Astrocyte of the spinal cord (primary cell): ENCODE data around the gene MR1.

Source experiments
- DNase-seq: peaks from one replicate; pipeline ENCODE4 v3.0.0; 2011; ENCODE audit warnings: low read depth, low spot score
- H3K4me3 ChIP-seq: 2 replicates; pipeline ENCODE4 v1.5.1; 2011; ENCODE audit warnings: low read depth, mild to moderate bottlenecking, low read length, moderate library complexity
- CTCF ChIP-seq: IDR thresholded peaks from 2 replicates; pipeline ENCODE4 v1.5.1; 2012; ENCODE audit warnings: low read depth, mild to moderate bottlenecking, low read length, inconsistent platforms
- in situ Hi-C: cut with HindIII; loops from 2 replicates; pipeline ENCODE4 v1.10.0; 2017; ENCODE audit warnings: low sequenced_read_pairs

The MR1 gene

GRCh38 chr1:181102841-181103240, 69.1 kb downstream of the MR1 start:
- no peak overlapping the region for H3K4me3 ChIP-seq
- no peak for TF ChIP-seq CTCF
- in situ Hi-C loops: no loop called here
- DNase-seq: no peak

- no peak overlapping the region for H3K4me3 ChIP-seq
- TF ChIP-seq CTCF: no peak
- DNase-seq: no peak
- in situ Hi-C loops: no loop called here
These were observed 69.6 kb downstream of the MR1 start for GRCh38 chr1:181103399-181103798.

GRCh38 chr1:181104042-181104789, 70.4 kb downstream of the MR1 start:
- in situ Hi-C loops: no loop called here
- no peak for DNase-seq
- TF ChIP-seq CTCF: no peak
- H3K4me3 ChIP-seq: peak overlapping the region; percentile 66

GRCh38 chr1:181104790-181105133, 71.0 kb downstream of the MR1 start:
- in situ Hi-C loops: no loop called here
- no peak for DNase-seq
- peak overlapping the region; percentile 66 for H3K4me3 ChIP-seq
- TF ChIP-seq CTCF: peak; percentile 11

- peak overlapping the region; percentile 66 for H3K4me3 ChIP-seq
- TF ChIP-seq CTCF: no peak
- DNase-seq: peak; percentile 90
- in situ Hi-C loops: no loop called here
These were observed 71.6 kb downstream of the MR1 start for GRCh38 chr1:181105134-181106021.

- in situ Hi-C loops: no loop called here
- no peak for DNase-seq
- TF ChIP-seq CTCF: no peak
- no peak overlapping the region for H3K4me3 ChIP-seq
These were observed 72.2 kb downstream of the MR1 start for GRCh38 chr1:181106022-181106312.
